Mesothelial cell of epicardium (in vitro differentiated cells): Measurements from ENCODE around the gene BTBD6. TPM values are rescaled to one million over a fixed set of nuclear protein-coding genes. Genes with fewer than 3 reads are reported as not detected.
A peak's percentile ranks its signal among the peaks of the same experiment; 100 is the strongest.

Experiments
- DNase-seq, 2 experiments: peaks; one replicate each; pipeline ENCODE4 v3.0.0; 2021; ENCODE audit warnings: low spot score in 2 of 2; ENCODE audit not compliant: unreplicated experiment in 2 of 2
- H3K27ac Mint-ChIP-seq: 2 replicates; pipeline ENCODE4 v1.8.0; 2021; ENCODE audit warnings: mixed read lengths
- H3K27me3 Mint-ChIP-seq: 2 replicates; pipeline ENCODE4 v1.8.0; 2021; ENCODE audit warnings: low read depth, mixed read lengths
- H3K36me3 Mint-ChIP-seq: 2 replicates; pipeline ENCODE4 v1.8.0; 2021; ENCODE audit warnings: mixed read lengths
- H3K4me1 Mint-ChIP-seq: 2 replicates; pipeline ENCODE4 v1.8.0; 2021; ENCODE audit warnings: mixed read lengths
- H3K4me3 Mint-ChIP-seq: 2 replicates; pipeline ENCODE4 v1.8.0; 2021; ENCODE audit warnings: mild to moderate bottlenecking, moderate library complexity, mixed read lengths
- H3K9me3 Mint-ChIP-seq: 2 replicates; pipeline ENCODE4 v1.8.0; 2021; ENCODE audit warnings: mixed read lengths
- total RNA-seq: library from RNA; stranded (reverse); gene quantifications from 3 replicates; pipeline ENCODE4 v1.2.1, GENCODE V29; 2021
- TF ChIP-seq, protein P1 (sequence below): fragments of 200-600 bp; sonication (generic); IDR thresholded peaks from one replicate; pipeline ENCODE4 v1.5.0; 2021; ENCODE audit warnings: antibody characterized with exemption; ENCODE audit not compliant: unreplicated experiment

The BTBD6 gene
- total RNA-seq = 38.4 to 41.2 TPM (median 39.8 TPM) in 3 replicates

GRCh38 chr14:105248368-105249181 is at the start of gene BTBD6:
Gene BTBD6 (plus strand): TSS chr14:105248533. CDS start chr14:105248712, 179 bp downstream.
- Mint-ChIP-seq H3K4me3 (peak within 1 kb of the TSS; percentile 80), H3K27ac (peak within 1 kb of the TSS; percentile 95), H3K36me3 (peaks cover 28% of the 10 kb centered on the region), H3K9me3 (no peaks in the 10 kb centered on the region), H3K4me1 (peaks cover 26% of the 10 kb centered on the region), H3K27me3 (no peaks in the 10 kb centered on the region)
- TF ChIP-seq, protein P1, sequence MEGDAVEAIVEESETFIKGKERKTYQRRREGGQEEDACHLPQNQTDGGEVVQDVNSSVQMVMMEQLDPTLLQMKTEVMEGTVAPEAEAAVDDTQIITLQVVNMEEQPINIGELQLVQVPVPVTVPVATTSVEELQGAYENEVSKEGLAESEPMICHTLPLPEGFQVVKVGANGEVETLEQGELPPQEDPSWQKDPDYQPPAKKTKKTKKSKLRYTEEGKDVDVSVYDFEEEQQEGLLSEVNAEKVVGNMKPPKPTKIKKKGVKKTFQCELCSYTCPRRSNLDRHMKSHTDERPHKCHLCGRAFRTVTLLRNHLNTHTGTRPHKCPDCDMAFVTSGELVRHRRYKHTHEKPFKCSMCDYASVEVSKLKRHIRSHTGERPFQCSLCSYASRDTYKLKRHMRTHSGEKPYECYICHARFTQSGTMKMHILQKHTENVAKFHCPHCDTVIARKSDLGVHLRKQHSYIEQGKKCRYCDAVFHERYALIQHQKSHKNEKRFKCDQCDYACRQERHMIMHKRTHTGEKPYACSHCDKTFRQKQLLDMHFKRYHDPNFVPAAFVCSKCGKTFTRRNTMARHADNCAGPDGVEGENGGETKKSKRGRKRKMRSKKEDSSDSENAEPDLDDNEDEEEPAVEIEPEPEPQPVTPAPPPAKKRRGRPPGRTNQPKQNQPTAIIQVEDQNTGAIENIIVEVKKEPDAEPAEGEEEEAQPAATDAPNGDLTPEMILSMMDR = no peak
- peak; percentile 76 to 90 for DNase-seq

GRCh38 chr14:105198588-105198987 is 49.7 kb upstream of the BTBD6 start:
- Mint-ChIP-seq H3K9me3 (no peaks in the 10 kb centered on the region), H3K4me1 (peaks cover 13% of the 10 kb centered on the region), H3K27ac (no peak overlapping the region), H3K4me3 (no peak overlapping the region), H3K36me3 (no peaks in the 10 kb centered on the region), H3K27me3 (peaks cover 29% of the 10 kb centered on the region)
- TF ChIP-seq, protein P1 = peak; percentile 34
- no peak for DNase-seq

DNA sequence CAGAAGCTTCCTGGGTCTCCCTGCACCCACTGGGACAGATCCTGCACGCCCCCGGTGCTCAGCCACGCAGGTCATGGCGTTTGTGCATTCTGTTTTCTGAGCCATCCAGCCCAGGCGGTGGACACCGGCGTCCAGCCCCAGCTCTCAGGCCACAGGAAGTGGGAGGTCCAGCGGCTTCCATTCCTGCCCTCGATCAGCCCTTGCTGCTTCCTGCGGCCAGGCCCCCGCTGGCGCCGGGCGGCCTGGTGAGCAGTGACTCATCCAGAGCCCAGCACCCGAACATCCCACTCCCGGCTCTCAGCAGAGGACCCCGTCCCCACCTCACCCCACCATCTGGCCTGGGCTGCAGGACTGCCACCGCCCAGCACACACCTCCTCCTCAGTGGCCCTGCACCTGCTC is 49.2 kb upstream of the BTBD6 start:
- peaks cover 11% of the 10 kb centered on the region for H3K4me1 Mint-ChIP-seq
- no peak for DNase-seq
- peaks cover 26% of the 10 kb centered on the region for H3K27me3 Mint-ChIP-seq
- no peak overlapping the region for H3K27ac Mint-ChIP-seq
- no peak overlapping the region for H3K4me3 Mint-ChIP-seq
- no peaks in the 10 kb centered on the region for H3K36me3 Mint-ChIP-seq
- TF ChIP-seq, protein P1 = no peak
- H3K9me3 Mint-ChIP-seq = no peaks in the 10 kb centered on the region

DNA sequence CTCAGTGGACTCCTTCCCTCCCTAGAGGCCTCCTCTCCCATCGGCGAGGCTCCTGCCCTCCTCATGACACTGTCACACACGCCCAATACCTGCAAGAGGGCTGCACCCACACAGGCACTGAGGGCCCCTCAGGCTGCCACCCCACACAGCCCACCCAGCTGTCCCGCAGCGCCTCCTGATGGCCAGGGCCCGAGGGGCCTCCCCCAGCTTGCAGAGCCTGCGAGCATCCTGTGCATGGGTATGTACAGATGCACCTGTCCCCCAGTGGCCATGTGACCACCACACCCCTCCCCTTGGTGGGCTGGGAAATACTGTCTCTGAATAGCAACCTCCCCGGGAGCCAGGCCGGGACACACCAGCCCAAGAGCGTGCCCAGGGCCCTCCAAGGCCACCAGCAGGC is 48.3 kb upstream of the BTBD6 start:
- no peak overlapping the region for H3K27ac Mint-ChIP-seq
- no peaks in the 10 kb centered on the region for H3K36me3 Mint-ChIP-seq
- no peaks in the 10 kb centered on the region for H3K9me3 Mint-ChIP-seq
- no peak for DNase-seq
- TF ChIP-seq, protein P1 = no peak
- H3K4me3 Mint-ChIP-seq = no peak overlapping the region
- peaks cover 18% of the 10 kb centered on the region for H3K27me3 Mint-ChIP-seq
- H3K4me1 Mint-ChIP-seq = peaks cover 4% of the 10 kb centered on the region

DNA sequence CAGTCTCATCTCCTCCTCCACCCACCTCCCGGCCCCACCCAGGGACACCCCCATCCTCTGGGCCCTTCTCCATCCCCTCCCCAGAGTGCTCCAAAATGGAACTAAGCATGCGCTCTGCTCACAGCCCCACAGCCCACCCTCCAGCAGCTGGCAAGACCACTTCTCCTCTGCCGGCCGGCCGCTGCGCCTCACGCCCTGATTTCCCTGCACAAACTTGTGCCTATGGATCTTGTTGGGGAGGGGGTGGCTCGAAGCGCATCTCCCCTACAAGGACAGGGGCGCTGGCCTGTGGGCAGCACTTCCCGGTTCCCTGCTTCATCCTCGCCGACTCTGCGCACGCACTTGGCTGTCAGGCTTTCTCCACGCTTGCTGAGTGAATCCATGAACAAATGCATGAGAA is 47.7 kb upstream of the BTBD6 start:
- Mint-ChIP-seq H3K27me3 (peaks cover 17% of the 10 kb centered on the region), H3K4me3 (no peak overlapping the region), H3K9me3 (no peaks in the 10 kb centered on the region), H3K4me1 (peaks cover 3% of the 10 kb centered on the region), H3K27ac (no peak overlapping the region), H3K36me3 (no peaks in the 10 kb centered on the region)
- TF ChIP-seq, protein P1 = no peak
- DNase-seq = no peak
